ENCODE results near the gene MED28.

DNA sequence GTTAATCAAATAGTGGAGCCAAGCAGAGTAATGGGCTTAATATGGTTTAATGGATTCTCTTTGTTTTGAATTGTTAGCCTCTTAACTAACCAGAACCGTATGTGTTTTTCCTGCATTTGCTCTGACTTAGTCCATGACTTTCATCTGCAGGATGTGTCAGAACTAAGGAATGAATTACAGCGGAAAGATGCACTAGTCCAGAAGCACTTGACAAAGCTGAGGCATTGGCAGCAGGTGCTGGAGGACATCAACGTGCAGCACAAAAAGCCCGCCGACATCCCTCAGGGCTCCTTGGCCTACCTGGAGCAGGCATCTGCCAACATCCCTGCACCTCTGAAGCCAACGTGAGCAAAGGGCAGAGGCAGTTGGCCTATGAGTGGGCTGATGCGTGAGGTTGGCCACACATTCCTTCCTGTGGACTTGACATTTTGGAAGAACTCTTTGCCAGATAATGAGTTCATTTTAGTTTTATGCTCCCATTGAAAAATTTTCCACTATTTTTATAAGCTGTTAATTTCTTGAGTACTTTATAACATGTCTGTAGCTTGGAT, 9.1 kb downstream of the MED28 start:
- no peak for TF ChIP-seq GABPA (IDR thresholded peaks at IDR 0.05; ENCODE audit: low read depth)
- TF ChIP-seq, protein P1, sequence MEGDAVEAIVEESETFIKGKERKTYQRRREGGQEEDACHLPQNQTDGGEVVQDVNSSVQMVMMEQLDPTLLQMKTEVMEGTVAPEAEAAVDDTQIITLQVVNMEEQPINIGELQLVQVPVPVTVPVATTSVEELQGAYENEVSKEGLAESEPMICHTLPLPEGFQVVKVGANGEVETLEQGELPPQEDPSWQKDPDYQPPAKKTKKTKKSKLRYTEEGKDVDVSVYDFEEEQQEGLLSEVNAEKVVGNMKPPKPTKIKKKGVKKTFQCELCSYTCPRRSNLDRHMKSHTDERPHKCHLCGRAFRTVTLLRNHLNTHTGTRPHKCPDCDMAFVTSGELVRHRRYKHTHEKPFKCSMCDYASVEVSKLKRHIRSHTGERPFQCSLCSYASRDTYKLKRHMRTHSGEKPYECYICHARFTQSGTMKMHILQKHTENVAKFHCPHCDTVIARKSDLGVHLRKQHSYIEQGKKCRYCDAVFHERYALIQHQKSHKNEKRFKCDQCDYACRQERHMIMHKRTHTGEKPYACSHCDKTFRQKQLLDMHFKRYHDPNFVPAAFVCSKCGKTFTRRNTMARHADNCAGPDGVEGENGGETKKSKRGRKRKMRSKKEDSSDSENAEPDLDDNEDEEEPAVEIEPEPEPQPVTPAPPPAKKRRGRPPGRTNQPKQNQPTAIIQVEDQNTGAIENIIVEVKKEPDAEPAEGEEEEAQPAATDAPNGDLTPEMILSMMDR (IDR thresholded peaks at IDR 0.05) = no peak
- TF ChIP-seq TAF1 (IDR thresholded peaks at IDR 0.05; ENCODE audit: borderline replicate concordance, low read depth, low read length) = no peak
- TF ChIP-seq, protein P2, sequence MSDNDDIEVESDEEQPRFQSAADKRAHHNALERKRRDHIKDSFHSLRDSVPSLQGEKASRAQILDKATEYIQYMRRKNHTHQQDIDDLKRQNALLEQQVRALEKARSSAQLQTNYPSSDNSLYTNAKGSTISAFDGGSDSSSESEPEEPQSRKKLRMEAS (IDR thresholded peaks at IDR 0.05; ENCODE audit: low read depth) = no peak
- TF ChIP-seq TEAD4 (IDR thresholded peaks at IDR 0.05; ENCODE audit: borderline replicate concordance, insufficient read depth) = no peak
- no peak for TF ChIP-seq EP300 (IDR thresholded peaks at IDR 0.05; ENCODE audit: borderline replicate concordance in 1 of 2, low read depth in 1 of 2, low read length in 1 of 2)
- TF ChIP-seq, protein P3, sequence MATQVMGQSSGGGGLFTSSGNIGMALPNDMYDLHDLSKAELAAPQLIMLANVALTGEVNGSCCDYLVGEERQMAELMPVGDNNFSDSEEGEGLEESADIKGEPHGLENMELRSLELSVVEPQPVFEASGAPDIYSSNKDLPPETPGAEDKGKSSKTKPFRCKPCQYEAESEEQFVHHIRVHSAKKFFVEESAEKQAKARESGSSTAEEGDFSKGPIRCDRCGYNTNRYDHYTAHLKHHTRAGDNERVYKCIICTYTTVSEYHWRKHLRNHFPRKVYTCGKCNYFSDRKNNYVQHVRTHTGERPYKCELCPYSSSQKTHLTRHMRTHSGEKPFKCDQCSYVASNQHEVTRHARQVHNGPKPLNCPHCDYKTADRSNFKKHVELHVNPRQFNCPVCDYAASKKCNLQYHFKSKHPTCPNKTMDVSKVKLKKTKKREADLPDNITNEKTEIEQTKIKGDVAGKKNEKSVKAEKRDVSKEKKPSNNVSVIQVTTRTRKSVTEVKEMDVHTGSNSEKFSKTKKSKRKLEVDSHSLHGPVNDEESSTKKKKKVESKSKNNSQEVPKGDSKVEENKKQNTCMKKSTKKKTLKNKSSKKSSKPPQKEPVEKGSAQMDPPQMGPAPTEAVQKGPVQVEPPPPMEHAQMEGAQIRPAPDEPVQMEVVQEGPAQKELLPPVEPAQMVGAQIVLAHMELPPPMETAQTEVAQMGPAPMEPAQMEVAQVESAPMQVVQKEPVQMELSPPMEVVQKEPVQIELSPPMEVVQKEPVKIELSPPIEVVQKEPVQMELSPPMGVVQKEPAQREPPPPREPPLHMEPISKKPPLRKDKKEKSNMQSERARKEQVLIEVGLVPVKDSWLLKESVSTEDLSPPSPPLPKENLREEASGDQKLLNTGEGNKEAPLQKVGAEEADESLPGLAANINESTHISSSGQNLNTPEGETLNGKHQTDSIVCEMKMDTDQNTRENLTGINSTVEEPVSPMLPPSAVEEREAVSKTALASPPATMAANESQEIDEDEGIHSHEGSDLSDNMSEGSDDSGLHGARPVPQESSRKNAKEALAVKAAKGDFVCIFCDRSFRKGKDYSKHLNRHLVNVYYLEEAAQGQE (IDR thresholded peaks at IDR 0.05; ENCODE audit: low read depth, low read length) = no peak
- no peak for TF ChIP-seq EZH2phosphoT487 (IDR thresholded peaks at IDR 0.05; ENCODE audit: borderline replicate concordance, low read depth)
- TF ChIP-seq RFX5 (IDR thresholded peaks at IDR 0.05; ENCODE audit: low read length) = no peak
- TF ChIP-seq FOXJ3 (CRISPR knock-in tag; IDR thresholded peaks at IDR 0.05) = no peak

Measured in SK-N-SH (cell line).